ENCODE measurements around the gene SHISA9. TPM values are rescaled to one million over a fixed set of nuclear protein-coding genes. Genes with fewer than 3 reads are reported as not detected.

The SHISA9 gene
- total RNA-seq, 1 donor from 2014 or later = not detected

GRCh38 chr16:13095061-13095460, 193.7 kb downstream of the SHISA9 start:
- no peaks in the 10 kb centered on the region for H3K27me3 ChIP-seq

GRCh38 chr16:13098536-13098935, 197.1 kb downstream of the SHISA9 start:
- no peak for TF ChIP-seq CTCF (IDR thresholded peaks at IDR 0.05)
- Histone ChIP-seq H3K27me3 (no peaks in the 10 kb centered on the region), H3K4me3 (no peak overlapping the region), H3K9me3 (no peaks in the 10 kb centered on the region), H3K27ac (no peak overlapping the region), H3K4me1 (no peaks in the 10 kb centered on the region), H3K36me3 (no peaks in the 10 kb centered on the region)
- no peak for ATAC-seq
- DNase-seq = no peak
- intact Hi-C loops (cut with DNase I) = no loop called here

More at GRCh38 chr16:13095061-13095460, 193.7 kb downstream of the SHISA9 start:
- ATAC-seq = no peak
- no peaks in the 10 kb centered on the region for H3K36me3 ChIP-seq
- H3K4me1 ChIP-seq = no peaks in the 10 kb centered on the region
- H3K27ac ChIP-seq = no peak overlapping the region
- no peak for DNase-seq
- no peak overlapping the region for H3K4me3 ChIP-seq
- intact Hi-C loops (cut with DNase I) = no loop called here
- TF ChIP-seq CTCF (IDR thresholded peaks at IDR 0.05) = no peak
- H3K9me3 ChIP-seq = no peaks in the 10 kb centered on the region

GRCh38 chr16:13099822-13100221, 198.4 kb downstream of the SHISA9 start:
- Histone ChIP-seq H3K9me3 (no peaks in the 10 kb centered on the region), H3K4me1 (no peaks in the 10 kb centered on the region), H3K27me3 (no peaks in the 10 kb centered on the region), H3K4me3 (no peak overlapping the region), H3K27ac (no peak overlapping the region), H3K36me3 (no peaks in the 10 kb centered on the region)
- DNase-seq (no peak), ATAC-seq (no peak)
- no peak for TF ChIP-seq CTCF (IDR thresholded peaks at IDR 0.05)
- intact Hi-C loops (cut with DNase I) = no loop called here

- no peak for TF ChIP-seq CTCF (IDR thresholded peaks at IDR 0.05)
- no peak overlapping the region for H3K27ac ChIP-seq
- H3K9me3 ChIP-seq = no peaks in the 10 kb centered on the region
- no peaks in the 10 kb centered on the region for H3K4me1 ChIP-seq
- H3K4me3 ChIP-seq = no peak overlapping the region
- H3K36me3 ChIP-seq = no peaks in the 10 kb centered on the region
- H3K27me3 ChIP-seq = no peaks in the 10 kb centered on the region
- intact Hi-C loops (cut with DNase I) = no loop called here
- no peak for DNase-seq
- ATAC-seq = no peak
These were observed 199.6 kb downstream of the SHISA9 start for GRCh38 chr16:13100970-13101369.

- no peak for TF ChIP-seq CTCF (IDR thresholded peaks at IDR 0.05)
- no peak overlapping the region for H3K27ac ChIP-seq
- no peaks in the 10 kb centered on the region for H3K9me3 ChIP-seq
- no peak for ATAC-seq
- H3K36me3 ChIP-seq = no peaks in the 10 kb centered on the region
- intact Hi-C loops (cut with DNase I) = no loop called here
- H3K27me3 ChIP-seq = no peaks in the 10 kb centered on the region
- no peak overlapping the region for H3K4me3 ChIP-seq
- H3K4me1 ChIP-seq = no peaks in the 10 kb centered on the region
- no peak for DNase-seq
These were observed 200.4 kb downstream of the SHISA9 start for GRCh38 chr16:13101828-13102227.

- H3K36me3 ChIP-seq = no peaks in the 10 kb centered on the region
- no peak overlapping the region for H3K27ac ChIP-seq
- TF ChIP-seq CTCF (IDR thresholded peaks at IDR 0.05) = no peak
- no peak overlapping the region for H3K4me3 ChIP-seq
- DNase-seq (no peak), ATAC-seq (no peak)
- no peaks in the 10 kb centered on the region for H3K4me1 ChIP-seq
- H3K27me3 ChIP-seq = no peaks in the 10 kb centered on the region
- intact Hi-C loops (cut with DNase I) = no loop called here
- no peaks in the 10 kb centered on the region for H3K9me3 ChIP-seq
These were observed 201.0 kb downstream of the SHISA9 start for GRCh38 chr16:13102401-13102800.

Data from upper lobe of right lung (tissue), 1 donor.